Gastrocnemius medialis (tissue), 4 donors: ENCODE results near the gene WNT3A. TPM values are rescaled to one million over a fixed set of nuclear protein-coding genes. Genes with fewer than 3 reads are reported as not detected.
A peak's percentile ranks its signal among the peaks of the same experiment; 100 is the strongest.

Experiments
- ATAC-seq, 2 donors: fragments of 150-250 bp; one replicate each; pipeline ENCODE4 v1.9.1; 2016
- DNase-seq, 2 donors: peaks; one replicate each; pipeline ENCODE4 v3.0.0-alpha.2; 2019
- H3K27ac ChIP-seq, 4 donors: fragments of 200-600 bp; sonication (generic); 1 replicate in 1 of 4; 2 replicates in 3 of 4; pipeline ENCODE4 v1.5.1; 2016 to 2018; ENCODE audit warnings: mild to moderate bottlenecking in 2 of 4, moderate library complexity in 1 of 4
- H3K27me3 ChIP-seq, 3 donors: fragments of 200-600 bp; sonication (generic) in 2 of 3; 1 replicate in 1 of 3; 2 replicates in 2 of 3; pipeline versions ENCODE4 v1.5.1 to v1.6.0; 2016 to 2019; ENCODE audit warnings: mild to moderate bottlenecking in 1 of 3, moderate library complexity in 1 of 3
- H3K36me3 ChIP-seq, 2 donors: fragments of 200-600 bp; sonication (generic) in 1 of 2; one replicate each; pipeline ENCODE4 v1.5.1; 2017 to 2018
- H3K4me1 ChIP-seq, 2 donors: fragments of 200-600 bp; sonication (generic) in 1 of 2; one replicate each; pipeline ENCODE4 v1.5.1; 2016 to 2017; ENCODE audit warnings: mild to moderate bottlenecking in 2 of 2
- H3K4me3 ChIP-seq, 4 donors: fragments of 200-600 bp; sonication (generic) in 3 of 4; 1 replicate in 1 of 4; 2 replicates in 3 of 4; pipeline ENCODE4 v1.5.1; 2016 to 2019; ENCODE audit warnings: mild to moderate bottlenecking in 2 of 4
- H3K9me3 ChIP-seq, 3 donors: fragments of 200-600 bp; sonication (generic) in 2 of 3; 1 replicate in 1 of 3; 2 replicates in 2 of 3; pipeline ENCODE4 v1.5.1; 2016 to 2019
- CTCF ChIP-seq, 5 experiments: fragments of 450-650 bp in 3 of 5; fragments of 200-600 bp in 2 of 5; sonication (generic) in 2 of 5; IDR thresholded peaks in 4 of 5; conservative IDR thresholded peaks in 1 of 5; 1 replicate in 4 of 5; 2 replicates in 1 of 5; pipeline ENCODE4 v1.5.1; 2016 to 2019; ENCODE audit warnings: antibody characterized with exemption in 5 of 5, mild to moderate bottlenecking in 3 of 5, moderate library complexity in 3 of 5
- POLR2A ChIP-seq, 2 donors: fragments of 450-650 bp; IDR thresholded peaks; one replicate each; pipeline ENCODE4 v1.6.1; 2017; ENCODE audit warnings: antibody characterized with exemption in 2 of 2, mild to moderate bottlenecking in 2 of 2, moderate library complexity in 2 of 2
- in situ Hi-C, 4 donors: fragments of 200-750 bp; cut with MboI; loops; one replicate each; pipeline versions ENCODE4 v1.15.0 to v1.8.0; 2017; ENCODE audit warnings: low sequenced_read_pairs in 4 of 4
- intact Hi-C: fragments of 100-400 bp; cut with DNase I; formaldehyde crosslinking; loops from one replicate; pipeline ENCODE4 v1.15.1; 2023; ENCODE audit warnings: low total_unique reads
- microRNA-seq, 2 donors: library from miRNA; unstranded; fragments of <30 nt; microRNA quantifications; one replicate each; pipeline ENCODE4, GENCODE V29; 2016; ENCODE audit warnings: borderline replicate concordance in 2 of 2
- total RNA-seq, 4 donors: library from RNA; depleted of rRNA; stranded (reverse); fragments of >200 nt; gene quantifications; one replicate each; pipeline versions ENCODE4 v1.1.0 to v1.2.3, GENCODE V29; 2016

WNT3A gene
- total RNA-seq, 4 donors from 2014 or later: not detected

- Histone ChIP-seq H3K27ac (peak overlapping the region; percentile 86 to 96 (median 92)), H3K4me3 (peak overlapping the region; percentile 73 to 100 (median 79)), H3K27me3 (no peaks in the 10 kb centered on the region), H3K4me1 (peaks cover 14 to 20% of the 10 kb centered on the region in 2 donors), H3K36me3 (peaks cover 0 to 17% of the 10 kb centered on the region in 2 donors), H3K9me3 (no peaks in the 10 kb centered on the region)
- intact Hi-C loops (loop anchor here (1.0 to 10.0 kb wide), 3 partner anchors 30 to 375 kb away; partner anchors contain the start of genes GUK1, RNF187 and TRIM11), in situ Hi-C loops (no loop called here)
- no peak for ATAC-seq
- DNase-seq: no peak
- TF ChIP-seq CTCF (IDR thresholded peaks at IDR 0.05 in 4 of 5, conservative IDR thresholded peaks at IDR 0.05 in 1 of 5) (no peak), POLR2A (IDR thresholded peaks at IDR 0.05) (no peak)
Measured at GRCh38 chr1:228109962-228110488, 103.2 kb downstream of the WNT3A start.

GRCh38 chr1:228110556-228110955 is 103.8 kb downstream of the WNT3A start:
- in situ Hi-C loops: no loop called here
- ATAC-seq (no peak), DNase-seq (no peak)
- H3K9me3 ChIP-seq: no peaks in the 10 kb centered on the region
- H3K27ac ChIP-seq: peak overlapping the region in 1 of 4 donors; percentile 92
- no peaks in the 10 kb centered on the region for H3K27me3 ChIP-seq
- H3K4me3 ChIP-seq: no peak overlapping the region
- H3K4me1 ChIP-seq: peaks cover 14 to 20% of the 10 kb centered on the region in 2 donors
- peaks cover 0 to 17% of the 10 kb centered on the region in 2 donors for H3K36me3 ChIP-seq
- intact Hi-C loops: no loop called here
- TF ChIP-seq CTCF (IDR thresholded peaks at IDR 0.05 in 4 of 5, conservative IDR thresholded peaks at IDR 0.05 in 1 of 5) (no peak), POLR2A (IDR thresholded peaks at IDR 0.05) (no peak)

Small RNAs within 50 kb of the gene (microRNA-seq; reads per million reads assigned to microRNA genes)
- gene MIR3620: 1.2 to 2.6 reads per million in 2 donors

Other genes with a start within 250 kb of the WNT3A start
- gene PRSS38, start 191.3 kb upstream of the WNT3A start, total RNA-seq: not detected
- 10 to 100 TPM in 3 of 4 donors, 1 to 10 TPM in 1; 6.8 to 29.4 (median 15.5) TPM for gene WNT9A, start 59.1 kb upstream of the WNT3A start, total RNA-seq
- gene ARF1, start 75.7 kb downstream of the WNT3A start, total RNA-seq: 100 to 1,000 TPM; 234 to 422 (median 306) TPM
- 10 to 100 TPM in 1 of 4 donors, 1 to 10 TPM in 3; 5.9 to 11.0 (median 7.8) TPM for gene C1orf35, start 96.3 kb downstream of the WNT3A start, total RNA-seq
- 100 to 1,000 TPM in 1 of 4 donors, 10 to 100 TPM in 3; 64.7 to 123 (median 74.2) TPM for gene MRPL55, start 102.3 kb downstream of the WNT3A start, total RNA-seq
- 100 to 1,000 TPM; 161 to 230 (median 183) TPM for gene GUK1, start 133.3 kb downstream of the WNT3A start, total RNA-seq
- under 1 TPM in 2 of 4 donors, not detected in 2; 0.26 to 0.64 TPM for gene GJC2, start 142.9 kb downstream of the WNT3A start, total RNA-seq
- 10 to 100 TPM in 3 of 4 donors, 1 to 10 TPM in 1; 4.9 to 15.7 (median 12.3) TPM for gene IBA57, start 158.8 kb downstream of the WNT3A start, total RNA-seq
- gene OBSCN, start 201.0 kb downstream of the WNT3A start, total RNA-seq: 1,000 to 10,000 TPM in 2 of 4 donors, 100 to 1,000 TPM in 2; 798 to 1,571 (median 1,162) TPM